ENCODE results near the gene RHOT1.

DNA sequence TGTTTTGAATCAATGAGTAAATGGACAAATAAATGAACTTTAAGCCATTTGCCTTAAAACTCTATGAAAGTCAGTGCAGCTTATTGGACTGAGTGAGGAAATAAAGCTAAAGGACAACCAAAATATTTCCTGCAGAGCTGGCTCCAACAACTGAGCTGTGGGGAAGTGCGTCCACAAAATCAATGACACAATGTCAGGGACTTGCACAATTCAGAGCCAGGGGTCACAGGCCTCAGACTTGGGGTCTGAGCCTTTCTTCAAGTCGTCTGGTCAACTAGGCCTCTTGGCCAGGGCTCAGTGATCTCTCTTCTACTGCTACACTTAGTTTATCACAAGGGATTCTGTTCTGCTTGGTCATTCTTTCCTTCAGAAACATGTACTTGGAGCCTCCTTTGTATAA lies 97.2 kb downstream of the RHOT1 start:
- no peak for TF ChIP-seq POLR2A (IDR thresholded peaks at IDR 0.05)
- TF ChIP-seq, protein P1, sequence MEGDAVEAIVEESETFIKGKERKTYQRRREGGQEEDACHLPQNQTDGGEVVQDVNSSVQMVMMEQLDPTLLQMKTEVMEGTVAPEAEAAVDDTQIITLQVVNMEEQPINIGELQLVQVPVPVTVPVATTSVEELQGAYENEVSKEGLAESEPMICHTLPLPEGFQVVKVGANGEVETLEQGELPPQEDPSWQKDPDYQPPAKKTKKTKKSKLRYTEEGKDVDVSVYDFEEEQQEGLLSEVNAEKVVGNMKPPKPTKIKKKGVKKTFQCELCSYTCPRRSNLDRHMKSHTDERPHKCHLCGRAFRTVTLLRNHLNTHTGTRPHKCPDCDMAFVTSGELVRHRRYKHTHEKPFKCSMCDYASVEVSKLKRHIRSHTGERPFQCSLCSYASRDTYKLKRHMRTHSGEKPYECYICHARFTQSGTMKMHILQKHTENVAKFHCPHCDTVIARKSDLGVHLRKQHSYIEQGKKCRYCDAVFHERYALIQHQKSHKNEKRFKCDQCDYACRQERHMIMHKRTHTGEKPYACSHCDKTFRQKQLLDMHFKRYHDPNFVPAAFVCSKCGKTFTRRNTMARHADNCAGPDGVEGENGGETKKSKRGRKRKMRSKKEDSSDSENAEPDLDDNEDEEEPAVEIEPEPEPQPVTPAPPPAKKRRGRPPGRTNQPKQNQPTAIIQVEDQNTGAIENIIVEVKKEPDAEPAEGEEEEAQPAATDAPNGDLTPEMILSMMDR (IDR thresholded peaks at IDR 0.05) = no peak

All from lower leg skin (tissue), 3 donors.